NCI-H2227 (cell line): Measurements from ENCODE around the gene CADM2.

Experiments
- DNase-seq: peaks from one replicate; lab custom pipeline; 2025; ENCODE audit not compliant: unreplicated experiment; lab: John Stamatoyannopoulos, UW

The CADM2 gene

DNA sequence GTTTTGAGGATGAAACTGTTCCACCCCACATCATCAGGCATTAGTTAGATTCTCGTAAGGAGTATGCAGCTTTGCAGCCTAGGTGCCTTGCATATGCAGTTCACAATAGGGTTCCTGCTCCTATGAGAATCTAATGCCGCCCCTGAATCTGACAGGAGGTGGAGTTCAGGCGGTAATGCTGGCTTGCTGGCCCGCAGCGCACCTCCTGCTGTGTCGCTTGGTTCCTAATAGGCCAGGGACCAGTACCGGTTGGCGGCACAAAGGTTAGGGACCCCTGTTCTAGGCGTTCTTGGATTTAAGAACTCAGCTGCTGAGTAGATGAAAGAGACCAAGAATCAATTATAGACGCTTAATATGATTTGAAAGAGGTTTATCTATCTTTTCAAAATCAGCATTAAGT is 595.4 kb downstream of the CADM2 start:
- DNase-seq: no peak

DNA sequence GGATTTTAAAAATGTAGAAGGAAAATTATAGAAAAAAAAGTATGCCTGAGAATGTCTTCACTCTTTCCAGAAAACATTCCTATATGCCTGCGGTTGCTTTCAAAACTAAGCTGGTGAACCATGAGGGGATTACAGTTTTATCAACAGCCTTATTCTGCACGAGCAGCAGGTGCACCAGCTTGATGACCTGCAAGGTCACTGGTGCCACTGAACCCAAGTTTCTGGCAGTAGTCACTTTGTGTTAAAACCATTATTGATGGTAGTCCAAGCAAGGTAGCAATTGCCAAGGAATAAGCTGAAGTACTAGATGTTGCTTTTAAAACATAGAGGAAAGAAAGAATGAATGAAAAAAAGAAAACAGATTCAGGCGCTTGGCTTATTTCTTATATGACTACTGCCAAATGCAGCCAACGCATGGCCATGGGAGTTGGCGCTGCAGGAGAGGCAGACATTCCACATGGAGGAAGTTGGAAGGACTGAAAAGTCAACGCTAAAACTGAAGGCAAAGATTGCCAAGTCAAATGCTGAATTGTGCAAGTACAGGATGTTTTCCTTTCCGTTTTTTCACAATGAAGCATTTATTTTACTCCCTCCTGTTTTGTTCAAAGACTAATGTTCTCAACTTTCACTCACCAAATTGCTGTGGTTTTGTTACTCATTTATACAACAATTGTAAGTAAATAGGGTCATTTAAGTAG is 601.4 kb downstream of the CADM2 start:
- DNase-seq: no peak

DNA sequence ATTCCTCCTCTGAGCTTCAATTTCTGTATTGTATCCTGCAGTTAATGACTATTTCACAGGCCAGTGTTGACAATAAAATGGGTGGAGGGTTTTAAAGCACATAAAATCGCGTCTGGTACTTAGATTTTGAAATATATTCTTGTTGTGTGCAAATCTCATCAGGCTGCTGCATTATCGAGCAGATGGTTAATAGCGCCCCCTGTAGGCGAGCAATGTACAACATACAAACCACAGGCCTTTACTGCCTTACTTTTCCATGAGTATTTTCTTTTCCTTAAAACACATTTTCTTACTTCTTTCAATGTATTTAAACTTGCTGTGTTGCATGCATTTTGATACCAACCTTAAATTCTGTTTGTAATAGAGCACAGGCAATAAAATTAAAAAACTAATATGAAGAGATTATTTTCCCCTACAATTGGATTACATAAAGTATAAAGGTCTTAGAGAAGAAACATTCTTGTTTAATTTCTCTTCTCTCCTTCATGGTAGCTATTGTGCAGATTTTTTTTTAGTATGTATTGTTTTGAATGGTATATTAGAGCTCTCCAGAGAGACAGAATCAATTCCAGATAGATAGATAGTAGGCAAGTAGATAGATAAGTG is 608.4 kb downstream of the CADM2 start:
- peak; percentile 54 for DNase-seq

DNA sequence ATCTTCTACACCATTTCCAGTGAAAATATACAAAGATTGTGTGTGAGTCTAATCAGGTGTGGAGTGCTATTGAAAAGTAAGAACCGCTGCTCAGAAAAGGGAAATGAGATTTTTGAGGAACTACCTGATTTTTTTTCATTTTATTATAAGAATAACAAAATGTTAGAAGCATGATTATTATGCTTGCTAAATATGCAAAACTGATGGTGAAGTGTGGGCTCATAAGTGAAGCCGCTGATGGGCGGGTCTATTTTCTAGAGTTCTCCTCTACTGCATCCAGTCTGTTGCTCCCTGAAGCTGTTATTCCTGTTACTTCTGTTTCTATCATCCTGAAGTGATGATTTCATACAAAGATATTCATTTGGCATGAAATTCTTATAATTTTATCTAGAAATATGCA is 612.0 kb downstream of the CADM2 start:
- DNase-seq: no peak

DNA sequence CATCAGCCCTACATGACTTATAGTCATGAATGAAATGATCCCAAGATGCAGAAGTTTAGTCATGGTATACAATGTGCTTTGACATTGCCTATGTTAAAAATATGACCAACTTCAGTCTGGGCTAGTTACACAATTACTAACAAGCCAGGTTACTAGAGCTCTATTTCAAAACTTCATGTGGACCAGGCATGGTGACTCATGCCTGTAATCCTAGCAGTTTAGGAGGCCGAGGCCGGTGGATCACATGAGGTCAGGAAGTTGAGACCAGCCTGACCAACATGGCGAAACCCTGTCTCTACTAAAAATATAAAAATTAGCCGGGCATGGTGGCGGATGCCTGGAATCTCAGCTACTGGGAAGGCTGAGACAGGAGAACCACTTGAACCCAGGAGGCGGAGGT is 613.0 kb downstream of the CADM2 start:
- DNase-seq: no peak

DNA sequence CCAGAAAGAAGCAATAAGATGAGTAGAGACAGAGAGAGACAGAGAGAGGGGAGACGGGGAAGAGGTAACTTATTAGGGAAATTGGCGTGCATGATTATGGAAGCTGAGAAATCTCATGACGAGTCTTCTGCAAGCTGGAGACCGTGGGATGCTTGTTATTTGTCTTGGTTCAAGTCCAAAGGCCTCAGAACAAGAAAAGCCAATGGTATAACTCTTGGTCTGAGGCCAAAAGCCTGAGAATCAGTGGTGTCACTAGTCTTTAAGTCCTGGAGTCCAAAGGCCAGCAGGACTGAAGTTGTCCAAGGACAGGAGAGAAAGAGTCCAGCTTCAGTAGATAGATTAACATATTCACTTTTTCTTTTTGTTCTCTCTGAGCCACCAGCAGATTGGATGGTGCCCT is 613.6 kb downstream of the CADM2 start:
- DNase-seq: no peak

DNA sequence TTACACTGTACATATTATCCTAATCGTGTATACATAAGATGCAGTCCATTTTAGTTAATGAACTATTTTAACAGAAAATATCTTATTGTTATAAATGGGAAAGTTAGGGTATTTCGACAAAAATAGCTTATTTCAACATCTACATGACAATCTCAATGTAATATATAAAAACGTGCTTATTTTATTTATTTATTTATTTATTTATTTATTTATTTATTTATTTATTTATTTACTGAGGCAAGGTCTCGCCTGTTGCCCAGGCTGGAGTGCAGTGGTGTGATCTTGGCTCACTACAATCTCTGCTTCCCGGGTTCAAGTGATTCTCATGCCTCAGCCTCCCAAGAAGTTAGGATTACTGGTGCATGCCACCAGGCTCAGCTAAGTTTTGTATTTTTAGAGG is 614.2 kb downstream of the CADM2 start:
- no peak for DNase-seq

DNA sequence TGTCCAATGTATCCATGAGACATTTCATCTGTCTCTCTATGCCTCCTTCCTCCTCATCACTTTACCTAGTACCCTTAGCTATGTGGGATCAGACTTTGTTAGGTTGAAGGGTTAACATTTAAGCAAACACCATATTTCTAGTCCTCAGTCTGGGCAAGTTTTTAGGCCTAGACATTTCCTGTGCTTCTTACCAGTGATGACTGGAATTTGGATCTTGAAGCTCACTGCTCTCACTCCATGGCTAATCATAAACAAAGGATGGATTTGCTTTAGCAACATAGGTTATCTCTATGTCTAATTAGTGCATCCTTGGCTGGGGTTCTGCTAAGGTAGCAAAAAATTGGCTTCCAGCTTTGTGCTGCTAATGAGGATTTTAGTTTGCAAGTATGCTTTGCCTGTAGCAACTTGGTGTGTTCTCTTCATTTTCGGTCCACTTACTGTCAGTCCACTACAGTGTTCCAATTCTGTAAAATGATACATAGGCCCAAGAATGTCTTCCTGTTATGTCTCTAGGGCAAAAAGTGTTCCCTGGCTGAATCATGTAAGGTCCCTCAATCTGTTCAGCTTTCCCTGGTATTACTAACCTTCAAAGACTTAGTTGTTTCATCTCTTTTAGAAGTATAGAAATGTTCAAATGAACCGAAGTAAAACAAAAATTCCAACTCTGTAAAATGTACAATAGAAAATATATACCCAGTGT is 615.4 kb downstream of the CADM2 start:
- DNase-seq: no peak

DNA sequence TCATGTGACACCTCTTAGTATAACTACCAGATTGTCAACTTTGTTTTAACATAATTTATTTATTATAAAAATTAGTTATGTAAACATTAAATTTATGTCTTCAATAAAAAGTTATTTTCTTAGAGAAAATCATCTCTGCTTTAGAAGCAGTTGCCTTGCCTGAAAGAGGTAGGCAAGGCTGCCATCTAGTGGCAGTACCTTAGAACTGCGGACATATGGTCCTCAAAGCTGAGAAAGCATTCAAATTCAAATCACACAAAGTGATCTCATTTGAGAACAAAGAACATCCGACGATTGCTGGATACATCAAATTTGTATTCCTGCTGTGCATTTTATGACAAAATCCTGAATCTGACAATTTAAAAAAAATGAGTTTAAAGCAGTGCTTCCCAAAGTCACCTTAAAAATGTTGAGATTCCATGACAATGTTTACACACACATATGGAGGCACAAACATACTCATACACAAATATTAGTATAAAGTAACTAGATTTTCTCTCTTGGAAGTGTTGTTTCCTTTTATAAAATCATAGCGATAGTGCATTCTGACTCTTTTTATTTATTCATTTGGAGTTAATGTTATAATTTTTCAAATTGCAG is 617.4 kb downstream of the CADM2 start:
- DNase-seq: peak; percentile 66

DNA sequence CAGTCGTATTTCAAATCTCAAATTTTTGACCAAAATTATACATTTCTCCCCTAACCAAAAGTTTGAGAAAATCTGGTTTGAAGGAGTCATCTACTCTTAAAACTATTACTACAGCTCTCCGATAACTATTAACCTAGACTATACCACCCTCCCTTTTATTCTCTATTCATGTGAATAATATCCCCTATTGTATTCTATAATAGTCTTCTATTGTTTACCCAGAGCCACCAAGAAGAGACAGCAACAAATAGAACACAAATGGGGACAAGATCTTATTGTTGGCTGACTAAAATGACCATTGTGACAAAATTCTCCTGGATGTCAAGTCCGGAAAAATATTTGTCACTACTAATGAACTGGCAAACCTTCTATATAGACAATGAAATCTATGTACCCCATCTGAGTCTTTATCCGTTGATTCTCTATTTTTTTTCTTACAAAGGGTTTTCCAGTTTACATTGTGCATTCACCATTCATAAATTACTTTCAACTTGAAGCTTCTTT is 618.0 kb downstream of the CADM2 start:
- no peak for DNase-seq

DNA sequence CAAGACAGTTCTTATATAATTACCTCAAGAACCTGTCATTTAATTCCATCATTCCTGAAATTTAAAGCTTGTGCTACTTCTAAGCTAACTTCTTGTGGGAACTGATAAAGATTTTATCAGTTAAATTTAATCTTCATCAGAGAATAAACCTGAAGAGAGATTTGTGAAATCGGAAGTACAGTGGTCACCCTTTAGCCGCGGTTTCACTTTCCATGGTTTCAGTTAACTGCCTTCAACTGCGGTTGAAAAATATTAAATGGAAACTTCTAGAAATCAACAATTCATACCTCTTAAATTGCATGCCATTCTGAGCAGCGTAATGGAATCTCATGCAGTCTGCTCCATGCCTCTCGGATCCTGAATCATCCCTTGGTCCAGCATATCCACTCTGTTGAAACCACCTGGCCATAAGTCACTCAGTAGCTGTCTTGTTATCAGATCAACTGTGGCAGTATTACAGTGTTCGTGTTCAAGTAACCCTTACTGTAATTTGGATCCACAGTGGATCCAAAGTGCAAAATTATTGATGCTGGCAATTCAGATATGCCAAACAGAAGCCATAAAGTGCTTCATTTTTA is 626.1 kb downstream of the CADM2 start:
- DNase-seq: no peak

DNA sequence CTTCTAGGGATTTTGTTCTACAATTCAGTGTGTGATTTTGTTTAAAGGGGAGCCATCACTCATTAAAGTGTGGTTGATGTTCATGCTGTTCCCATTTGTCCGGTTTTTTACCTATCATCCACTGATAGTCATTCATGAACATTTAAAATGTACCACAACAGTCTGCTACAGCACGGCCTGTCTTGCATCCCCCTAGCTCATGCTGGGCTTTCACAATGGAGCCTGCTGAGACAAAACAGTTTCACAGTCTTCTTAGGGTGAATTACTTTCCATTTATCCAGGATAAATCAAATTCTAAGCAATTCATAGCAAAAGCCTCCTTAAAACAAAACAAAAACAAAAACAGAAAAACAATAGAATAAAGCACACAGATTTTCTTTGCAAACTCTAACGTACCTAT is 627.2 kb downstream of the CADM2 start:
- no peak for DNase-seq

DNA sequence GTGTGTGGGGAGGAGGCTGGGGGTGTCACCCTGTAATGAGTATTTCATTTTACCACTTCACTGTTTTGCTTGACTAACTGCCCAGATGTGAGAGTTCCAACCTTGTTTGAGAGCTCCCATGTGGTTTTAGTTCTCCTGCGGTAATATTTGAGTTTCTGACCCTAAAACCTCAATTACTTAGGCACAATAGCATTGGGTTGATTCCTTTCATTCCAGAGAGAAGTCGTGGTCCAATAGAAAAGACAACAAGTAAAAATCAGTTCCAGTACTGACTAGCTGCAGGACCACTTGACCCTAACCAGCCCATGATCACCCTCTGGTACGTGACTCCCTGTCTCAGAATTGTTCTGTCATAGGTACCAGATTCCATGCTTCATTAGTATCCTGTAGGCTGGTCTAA is 630.4 kb downstream of the CADM2 start:
- no peak for DNase-seq

DNA sequence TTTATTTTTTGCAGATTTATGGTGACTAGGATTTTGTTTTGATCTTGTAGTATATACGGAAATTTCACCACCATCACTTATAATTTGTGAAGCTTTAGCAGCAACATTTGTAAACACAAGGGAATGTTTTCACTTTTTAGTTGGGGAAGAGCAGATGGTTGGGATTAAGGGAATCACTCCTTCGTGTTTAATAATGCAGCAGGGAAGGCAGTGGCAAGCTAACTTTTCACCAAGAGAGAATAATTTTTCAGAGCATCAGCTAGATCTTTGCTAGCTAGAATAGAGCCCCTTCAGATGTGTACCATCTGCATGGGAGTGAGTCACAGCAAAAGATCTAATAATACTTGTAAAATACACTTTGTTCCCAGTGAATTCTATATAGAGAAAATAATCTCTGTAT is 632.7 kb downstream of the CADM2 start:
- DNase-seq: no peak

DNA sequence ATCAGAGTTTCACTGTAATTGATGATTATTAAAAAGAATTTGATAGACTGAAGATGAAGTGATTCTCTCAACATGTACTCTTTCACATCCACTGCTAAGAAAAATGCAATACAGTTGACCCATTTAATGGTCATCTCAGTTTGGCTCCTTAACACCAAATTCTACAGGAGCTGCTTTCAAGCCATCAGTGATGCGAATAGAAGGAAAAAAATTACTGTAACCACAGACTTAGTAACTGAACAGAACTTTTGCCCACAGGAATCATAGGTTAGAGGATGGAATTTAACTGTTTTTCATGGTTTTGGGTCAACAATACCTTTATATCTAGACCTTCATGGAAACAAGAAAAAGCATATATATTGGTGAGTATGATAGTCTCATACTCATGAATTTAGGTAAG is 633.5 kb downstream of the CADM2 start:
- no peak for DNase-seq

DNA sequence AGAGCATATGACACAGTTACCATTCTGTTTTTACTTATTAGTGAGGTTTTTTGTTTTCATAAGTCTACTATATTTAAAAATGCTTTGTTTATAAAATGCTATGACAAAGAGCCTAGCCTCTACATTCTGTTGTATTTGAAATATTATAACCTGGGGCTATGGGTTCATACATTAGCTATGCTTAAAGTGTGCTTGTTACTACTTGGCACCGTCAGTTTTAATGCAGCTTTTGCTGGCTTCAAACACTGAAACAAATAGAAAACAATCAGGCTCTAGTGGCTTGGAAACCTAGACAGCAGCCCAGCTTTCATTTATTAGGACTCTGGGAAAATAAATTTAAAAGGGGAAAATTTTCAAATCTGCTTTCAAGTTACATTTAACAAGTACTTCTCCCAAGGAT is 635.9 kb downstream of the CADM2 start:
- no peak for DNase-seq

DNA sequence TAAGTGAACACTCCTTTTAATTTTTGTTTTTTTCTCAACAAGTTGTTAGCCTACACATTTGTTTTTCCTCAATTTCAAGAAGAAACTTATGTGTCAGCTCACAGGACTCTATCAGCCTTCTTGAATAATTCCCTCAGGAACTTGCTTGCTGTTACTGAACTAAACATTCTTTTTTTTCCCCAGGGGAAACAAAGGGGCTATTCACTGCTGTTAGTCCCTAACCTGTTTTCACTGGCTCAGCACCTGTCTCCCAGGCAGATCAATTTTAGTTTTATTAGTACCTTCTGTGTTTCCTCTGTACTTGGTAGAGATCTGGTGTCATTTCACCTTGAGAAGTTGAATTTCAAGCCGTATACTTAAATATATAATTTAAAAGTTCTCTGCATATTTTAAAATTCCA is 644.6 kb downstream of the CADM2 start:
- DNase-seq: no peak

DNA sequence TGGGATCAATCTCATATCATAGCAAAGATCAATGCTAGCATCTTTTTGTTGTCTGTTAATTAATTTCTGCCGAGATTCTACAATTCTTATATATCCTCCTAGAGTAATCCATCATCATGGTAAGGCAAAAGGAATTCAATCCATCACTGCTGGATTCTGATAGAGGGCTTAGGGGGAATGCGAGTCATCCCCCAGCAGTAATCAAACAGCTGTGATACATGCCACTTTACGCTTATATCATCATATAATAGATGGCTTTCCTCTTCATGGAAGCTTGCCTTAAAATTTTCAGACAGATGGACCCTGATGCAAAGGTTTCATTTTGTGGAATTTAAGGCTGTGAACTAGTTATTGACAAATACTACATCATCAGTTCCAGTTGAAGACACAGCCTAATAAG is 645.9 kb downstream of the CADM2 start:
- no peak for DNase-seq

DNA sequence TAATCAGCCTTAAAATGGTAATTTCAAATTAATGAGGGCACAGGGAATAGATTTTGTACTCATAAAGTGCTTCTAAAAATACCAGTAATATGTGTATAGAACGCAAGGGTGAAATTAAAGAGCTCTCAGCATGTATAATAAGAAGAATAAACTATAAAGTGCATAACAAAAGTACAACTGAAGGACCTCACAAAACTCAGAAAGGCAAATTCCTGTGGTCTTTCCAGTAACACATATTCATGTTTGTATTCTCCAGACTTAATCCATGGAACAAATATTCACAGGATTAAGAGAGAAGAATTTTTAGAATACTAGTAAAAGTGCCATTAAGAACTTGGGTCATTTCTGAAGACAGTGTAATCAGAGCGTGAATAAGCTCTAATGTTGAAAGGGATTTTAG is 646.3 kb downstream of the CADM2 start:
- DNase-seq: no peak

DNA sequence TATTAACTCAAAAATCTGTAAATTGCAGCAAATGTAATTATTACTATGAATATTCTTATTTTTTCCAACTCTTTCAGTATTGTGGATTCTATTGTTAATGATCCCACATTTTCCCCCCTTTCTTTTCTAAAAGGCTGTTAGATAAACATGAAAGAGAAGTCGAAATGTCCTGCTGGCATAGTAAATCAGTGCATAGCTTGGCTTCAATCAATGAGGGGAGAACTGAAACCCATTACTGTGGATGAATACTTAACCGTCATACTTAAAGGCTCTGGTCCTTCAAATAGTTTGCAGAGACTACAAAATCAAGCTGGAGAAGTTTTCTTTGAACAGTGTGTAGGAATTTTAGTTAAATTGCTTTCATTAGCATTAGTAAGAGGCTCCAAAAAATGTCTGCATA is 667.9 kb downstream of the CADM2 start:
- no peak for DNase-seq

DNA sequence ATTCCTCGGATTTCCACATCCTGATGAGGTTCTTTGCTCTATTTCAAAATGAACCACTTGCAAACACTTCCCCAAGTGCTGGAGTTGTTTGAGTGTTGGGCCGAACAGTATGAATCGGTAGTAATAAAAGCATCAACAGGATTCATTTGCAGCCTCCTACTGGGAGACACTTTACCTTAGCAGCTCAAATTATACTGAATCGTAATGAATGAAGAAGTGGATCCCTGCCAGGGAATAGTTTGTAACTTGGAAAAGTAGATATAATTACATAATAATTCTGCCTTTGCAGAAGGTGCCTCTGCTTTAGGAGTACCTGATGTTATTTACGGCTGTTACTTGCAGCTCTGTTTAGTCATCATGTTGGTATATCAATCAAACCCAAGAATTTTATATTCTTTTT is 669.1 kb downstream of the CADM2 start:
- DNase-seq: peak; percentile 28

DNA sequence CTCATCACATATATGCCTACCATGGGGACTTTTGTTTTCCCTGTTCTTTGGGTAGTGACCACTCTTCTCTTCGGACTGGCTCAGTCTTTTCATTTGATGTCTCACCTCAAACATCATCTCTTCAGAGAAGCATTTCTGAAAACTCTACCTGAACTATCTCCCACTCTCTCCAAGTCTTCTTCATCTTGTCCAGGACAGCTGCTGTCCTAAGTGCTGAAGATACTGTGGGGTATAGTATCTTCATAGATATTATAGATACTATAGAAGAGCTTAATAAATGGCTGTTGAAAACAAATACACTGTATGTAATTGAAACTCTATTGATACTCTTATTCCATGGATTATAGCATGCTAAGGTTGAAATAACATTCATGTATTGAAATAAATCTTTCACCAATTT is 672.3 kb downstream of the CADM2 start:
- no peak for DNase-seq
